AG09309 (cell line): ENCODE results near the gene DPH6.

Source experiments
- DNase-seq: peaks from one replicate; pipeline ENCODE4 v3.0.0-alpha.2; 2010; ENCODE audit warnings: low read depth
- H3K4me3 ChIP-seq: 2 replicates; pipeline ENCODE4 v1.5.1; 2011; ENCODE audit warnings: mild to moderate bottlenecking, low read depth, low read length, moderate library complexity; ENCODE audit not compliant: control insufficient read depth
- TF ChIP-seq, protein P1 (sequence below): IDR thresholded peaks from 2 replicates; pipeline ENCODE4 v1.5.1; 2011; ENCODE audit warnings: mild to moderate bottlenecking, low read depth, low read length, inconsistent platforms; ENCODE audit not compliant: insufficient read depth, control insufficient read depth; ENCODE audit errors: missing control alignments

Gene DPH6

DNA sequence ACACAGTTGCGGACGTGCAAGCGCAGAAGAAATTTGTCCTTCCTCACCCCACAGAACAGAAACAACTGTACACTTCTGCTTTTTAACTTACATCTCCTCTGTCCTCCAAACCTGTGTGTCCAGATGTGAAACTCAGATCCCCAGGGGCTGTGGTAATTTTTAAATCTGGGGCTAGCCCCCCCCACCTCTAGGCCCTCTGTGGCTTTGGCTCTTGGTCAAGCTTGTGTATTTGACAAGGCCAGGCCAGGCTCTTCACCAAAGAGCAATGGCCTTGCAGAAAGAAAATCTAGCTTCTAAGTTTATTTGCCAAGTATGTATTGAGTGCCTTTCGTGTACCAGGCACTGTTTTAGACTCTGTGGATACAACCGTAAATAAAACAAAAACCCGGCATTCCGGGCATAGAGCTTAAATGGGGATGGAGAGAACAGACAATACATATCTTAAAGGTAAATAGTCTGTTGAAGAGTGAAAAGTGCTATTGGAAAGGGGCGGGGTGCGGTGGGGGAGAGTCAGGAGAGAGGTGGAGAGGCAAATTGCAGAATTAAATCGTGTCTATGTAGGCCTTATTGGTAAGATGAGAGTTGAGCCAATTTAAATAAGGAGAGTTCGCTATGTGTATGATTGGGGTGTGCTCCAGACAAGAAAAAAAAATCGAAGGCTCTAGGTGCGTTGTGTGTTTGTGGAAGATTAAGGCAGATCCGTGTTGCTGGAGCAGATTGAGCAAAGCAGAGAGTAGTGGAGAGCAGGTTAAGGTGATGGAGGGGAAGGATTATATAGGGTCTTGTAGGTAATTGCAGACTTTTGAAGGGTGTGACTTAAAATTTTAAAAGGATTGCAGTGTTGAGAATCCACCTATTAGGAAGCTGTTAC is 781 bp upstream of the DPH6 start:
- peak overlapping the region; percentile 82 for H3K4me3 ChIP-seq
- TF ChIP-seq, protein P1, sequence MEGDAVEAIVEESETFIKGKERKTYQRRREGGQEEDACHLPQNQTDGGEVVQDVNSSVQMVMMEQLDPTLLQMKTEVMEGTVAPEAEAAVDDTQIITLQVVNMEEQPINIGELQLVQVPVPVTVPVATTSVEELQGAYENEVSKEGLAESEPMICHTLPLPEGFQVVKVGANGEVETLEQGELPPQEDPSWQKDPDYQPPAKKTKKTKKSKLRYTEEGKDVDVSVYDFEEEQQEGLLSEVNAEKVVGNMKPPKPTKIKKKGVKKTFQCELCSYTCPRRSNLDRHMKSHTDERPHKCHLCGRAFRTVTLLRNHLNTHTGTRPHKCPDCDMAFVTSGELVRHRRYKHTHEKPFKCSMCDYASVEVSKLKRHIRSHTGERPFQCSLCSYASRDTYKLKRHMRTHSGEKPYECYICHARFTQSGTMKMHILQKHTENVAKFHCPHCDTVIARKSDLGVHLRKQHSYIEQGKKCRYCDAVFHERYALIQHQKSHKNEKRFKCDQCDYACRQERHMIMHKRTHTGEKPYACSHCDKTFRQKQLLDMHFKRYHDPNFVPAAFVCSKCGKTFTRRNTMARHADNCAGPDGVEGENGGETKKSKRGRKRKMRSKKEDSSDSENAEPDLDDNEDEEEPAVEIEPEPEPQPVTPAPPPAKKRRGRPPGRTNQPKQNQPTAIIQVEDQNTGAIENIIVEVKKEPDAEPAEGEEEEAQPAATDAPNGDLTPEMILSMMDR: no peak
- no peak for DNase-seq

DNA sequence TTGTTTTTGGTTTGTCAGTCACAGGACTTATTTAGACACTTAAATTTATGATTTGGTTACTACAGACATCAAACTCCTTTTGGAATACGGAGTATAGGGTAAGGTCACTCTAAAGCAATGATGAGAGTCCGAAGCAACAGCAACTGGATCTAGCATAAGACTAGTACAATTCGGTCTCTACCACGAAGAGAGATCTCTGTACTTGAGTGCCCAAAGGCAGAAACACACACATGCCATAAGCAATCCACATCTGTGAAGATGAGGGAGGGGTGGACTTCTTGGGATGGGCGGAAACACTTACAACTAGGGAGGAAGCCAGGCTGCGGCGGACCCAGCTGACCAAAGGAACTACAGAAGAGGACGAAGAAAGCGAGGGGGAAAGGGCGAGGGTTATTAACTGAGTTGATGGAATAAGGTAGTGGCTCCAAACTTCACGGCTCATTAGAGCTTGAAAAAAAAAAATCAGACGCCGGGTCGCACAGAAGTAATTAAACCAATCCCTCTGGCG is 595 bp downstream of the DPH6 start:
- TF ChIP-seq, protein P1: peak; percentile 9
- peak overlapping the region; percentile 82 for H3K4me3 ChIP-seq
- DNase-seq: no peak

DNA sequence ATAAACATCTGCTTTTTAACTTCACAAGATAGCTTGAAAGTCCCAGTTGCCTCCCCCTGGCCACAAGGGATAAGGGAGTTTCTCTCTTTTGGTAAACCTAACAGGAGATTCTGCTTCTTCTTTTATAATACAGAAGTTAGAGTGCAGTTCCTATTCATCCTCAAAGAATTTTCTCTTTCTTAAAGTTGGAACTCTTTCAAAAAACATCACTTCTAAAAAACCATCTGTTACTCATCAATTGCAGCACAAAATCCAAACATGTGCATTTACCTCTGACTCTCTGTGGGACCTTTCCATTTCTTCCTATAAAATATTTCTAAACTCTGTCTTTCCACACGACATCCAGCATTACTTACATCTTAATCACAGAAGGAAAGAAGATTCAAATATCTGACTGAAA is 5.1 kb downstream of the DPH6 start:
- H3K4me3 ChIP-seq: no peak overlapping the region
- DNase-seq: peak; percentile 76
- TF ChIP-seq, protein P1: no peak

DNA sequence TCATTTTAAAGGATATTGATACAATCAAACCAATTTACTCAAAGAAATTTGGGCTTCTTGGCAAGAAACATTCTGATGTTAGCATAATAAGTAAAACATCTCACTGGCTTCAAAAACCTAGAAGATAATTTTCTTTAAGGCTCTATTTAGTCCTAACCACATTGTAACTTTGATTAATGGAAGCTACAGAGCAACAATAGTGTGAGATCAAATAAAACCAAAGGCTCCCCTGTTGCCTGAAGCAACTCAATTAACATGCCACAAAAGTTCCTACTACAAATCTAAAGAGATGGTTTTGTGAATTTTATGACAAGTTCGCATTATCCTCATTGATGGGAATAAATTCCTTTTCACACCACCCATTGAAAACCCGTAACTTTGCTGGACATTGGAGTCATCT is 5.9 kb downstream of the DPH6 start:
- TF ChIP-seq, protein P1: no peak
- no peak overlapping the region for H3K4me3 ChIP-seq
- DNase-seq: peak; percentile 43

DNA sequence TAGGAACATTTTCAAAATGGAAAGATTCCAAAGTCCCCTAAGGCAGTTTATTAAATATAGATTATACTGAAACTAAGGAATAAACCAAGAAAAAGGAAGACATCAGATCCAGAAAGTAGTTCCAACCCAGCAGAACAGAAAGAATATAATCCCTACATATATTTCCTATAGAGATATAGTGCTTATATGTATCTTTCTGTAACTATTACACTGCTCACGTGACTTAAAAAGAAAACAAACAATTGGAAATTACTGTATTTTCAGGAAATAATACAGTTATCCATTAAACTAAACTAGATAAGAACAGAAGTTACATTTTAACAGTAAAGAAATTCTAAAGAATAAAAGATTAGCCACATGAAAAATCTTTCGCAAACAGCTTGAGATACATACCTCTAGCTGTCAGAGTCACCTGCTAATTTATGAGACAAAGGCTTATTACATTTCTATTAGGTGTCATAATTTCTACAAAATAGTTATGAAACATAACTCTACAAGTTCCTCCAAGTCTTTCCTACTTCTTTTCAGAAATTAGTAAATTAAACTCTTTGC is 10.5 kb downstream of the DPH6 start:
- TF ChIP-seq, protein P1: no peak
- no peak overlapping the region for H3K4me3 ChIP-seq
- no peak for DNase-seq

DNA sequence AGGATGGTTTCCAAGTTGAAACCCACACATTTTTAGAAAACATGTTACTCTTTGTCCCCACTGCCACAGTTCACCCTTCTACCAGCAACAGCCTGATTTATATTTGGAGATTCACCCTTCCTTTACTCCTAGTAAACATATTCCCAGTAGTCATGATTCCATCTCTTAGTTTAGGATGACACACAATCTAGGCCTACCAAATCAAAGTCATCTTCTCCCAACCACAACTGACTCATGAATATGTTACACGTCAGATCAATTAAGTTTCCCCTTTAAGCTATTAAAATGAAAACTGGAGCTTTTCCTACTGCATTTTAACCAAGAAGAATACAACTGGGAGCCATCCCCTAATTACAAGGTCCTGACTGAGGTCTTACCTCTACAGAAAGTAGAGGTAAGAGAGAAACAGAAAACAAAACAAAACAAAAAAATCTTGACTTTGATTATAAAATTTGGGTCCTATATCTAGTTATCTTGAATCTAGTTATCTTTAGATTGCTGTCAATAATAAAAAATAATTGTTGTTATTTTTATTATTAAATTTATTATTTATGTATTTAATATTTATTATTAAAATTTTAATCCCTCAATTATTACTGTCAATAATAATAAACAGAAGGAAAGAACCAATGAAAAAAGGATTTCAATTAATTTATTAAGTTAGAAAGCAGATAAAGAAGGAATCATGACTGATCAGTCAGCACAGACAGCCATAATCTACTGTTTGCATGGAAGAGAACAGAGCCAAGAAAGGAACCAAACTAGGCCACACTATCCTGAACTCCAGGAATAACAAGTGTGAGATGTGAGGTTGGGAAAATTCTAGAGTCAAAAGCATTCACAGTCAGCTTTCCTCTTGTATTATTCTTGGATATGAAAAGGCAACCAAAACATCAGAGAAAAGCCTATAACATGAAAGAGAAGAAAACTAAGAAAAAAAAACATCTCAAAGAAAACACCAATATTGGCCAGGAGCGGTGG is 12.5 kb downstream of the DPH6 start:
- no peak overlapping the region for H3K4me3 ChIP-seq
- no peak for DNase-seq
- TF ChIP-seq, protein P1: no peak
